ENCODE results near the gene ANK2.

DNA sequence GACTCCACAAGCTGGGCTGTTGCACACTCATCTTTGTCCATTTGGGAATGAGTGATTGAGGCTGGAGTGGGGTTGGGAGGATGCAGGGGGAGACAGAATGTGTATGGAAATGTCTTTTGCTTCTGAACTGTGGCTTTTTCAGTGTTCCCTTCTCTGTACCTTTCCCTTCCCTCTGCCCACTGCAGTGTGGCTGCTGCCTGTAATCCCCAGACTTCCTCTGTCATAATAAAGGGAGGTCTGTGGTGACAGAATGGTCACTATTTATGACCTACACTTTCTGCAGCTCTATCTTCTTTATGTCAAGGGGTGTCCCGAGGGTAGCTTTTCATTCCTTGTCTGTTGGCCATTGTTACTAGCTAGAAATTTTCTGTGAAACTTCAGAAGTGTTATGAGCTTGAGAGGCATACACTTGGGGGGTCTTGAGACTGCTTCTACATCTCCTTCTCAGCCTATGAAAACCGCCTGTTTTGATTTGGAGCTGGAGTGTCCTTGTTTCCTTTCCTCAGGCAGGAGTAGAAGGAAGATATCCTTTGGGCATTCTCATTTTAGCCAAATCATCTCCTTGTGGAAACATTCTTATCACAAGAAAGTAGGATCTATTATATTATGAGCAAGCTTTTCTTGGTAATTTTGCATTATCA, 63.0 kb downstream of the ANK2 start:
- TF ChIP-seq, protein P1, sequence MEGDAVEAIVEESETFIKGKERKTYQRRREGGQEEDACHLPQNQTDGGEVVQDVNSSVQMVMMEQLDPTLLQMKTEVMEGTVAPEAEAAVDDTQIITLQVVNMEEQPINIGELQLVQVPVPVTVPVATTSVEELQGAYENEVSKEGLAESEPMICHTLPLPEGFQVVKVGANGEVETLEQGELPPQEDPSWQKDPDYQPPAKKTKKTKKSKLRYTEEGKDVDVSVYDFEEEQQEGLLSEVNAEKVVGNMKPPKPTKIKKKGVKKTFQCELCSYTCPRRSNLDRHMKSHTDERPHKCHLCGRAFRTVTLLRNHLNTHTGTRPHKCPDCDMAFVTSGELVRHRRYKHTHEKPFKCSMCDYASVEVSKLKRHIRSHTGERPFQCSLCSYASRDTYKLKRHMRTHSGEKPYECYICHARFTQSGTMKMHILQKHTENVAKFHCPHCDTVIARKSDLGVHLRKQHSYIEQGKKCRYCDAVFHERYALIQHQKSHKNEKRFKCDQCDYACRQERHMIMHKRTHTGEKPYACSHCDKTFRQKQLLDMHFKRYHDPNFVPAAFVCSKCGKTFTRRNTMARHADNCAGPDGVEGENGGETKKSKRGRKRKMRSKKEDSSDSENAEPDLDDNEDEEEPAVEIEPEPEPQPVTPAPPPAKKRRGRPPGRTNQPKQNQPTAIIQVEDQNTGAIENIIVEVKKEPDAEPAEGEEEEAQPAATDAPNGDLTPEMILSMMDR (IDR thresholded peaks at IDR 0.05) = no peak
- TF ChIP-seq EZH2phosphoT487 (IDR thresholded peaks at IDR 0.05) = no peak
